DOHH2 (cell line): ENCODE measurements around the gene PCLO.

ENCODE experiments used
- H3F3A ChIP-seq: fragments of 200-600 bp; sonication (generic), shearing (Covaris generic); 2 replicates; pipeline ENCODE4 v1.6.0; 2016; ENCODE audit warnings: antibody characterized with exemption, mild to moderate bottlenecking; ENCODE audit not compliant: control insufficient read depth, insufficient read depth
- H3K27ac ChIP-seq: fragments of 200-600 bp; sonication (generic); 2 replicates; pipeline ENCODE4 v1.5.1; 2014; ENCODE audit warnings: low read depth, mild to moderate bottlenecking, low read length, moderate library complexity
- H3K27me3 ChIP-seq: fragments of 200-600 bp; sonication (generic); 2 replicates; pipeline ENCODE4 v1.6.1; 2014; ENCODE audit warnings: mild to moderate bottlenecking, low read length, mixed read lengths; ENCODE audit not compliant: control insufficient read depth
- H3K36me3 ChIP-seq: fragments of 200-600 bp; sonication (generic); 2 replicates; pipeline ENCODE4 v1.6.1; 2014; ENCODE audit warnings: mild to moderate bottlenecking, low read length, moderate library complexity, mixed read lengths; ENCODE audit not compliant: control insufficient read depth
- H3K4me1 ChIP-seq: fragments of 200-600 bp; sonication (generic); 2 replicates; pipeline ENCODE4 v1.6.1; 2014; ENCODE audit warnings: mild to moderate bottlenecking, low read length, mixed read lengths; ENCODE audit not compliant: control insufficient read depth
- H3K4me2 ChIP-seq: fragments of 200-600 bp; sonication (generic); 2 replicates; pipeline ENCODE4 v1.6.0; 2014; ENCODE audit warnings: mild to moderate bottlenecking, low read length, moderate library complexity
- H3K4me3 ChIP-seq: fragments of 200-600 bp; sonication (generic); 2 replicates; pipeline ENCODE4 v1.5.1; 2014; ENCODE audit warnings: mild to moderate bottlenecking, low read length, mixed read lengths
- H3K79me2 ChIP-seq: fragments of 200-600 bp; sonication (generic); 2 replicates; pipeline ENCODE4 v1.6.1; 2014; ENCODE audit warnings: mild to moderate bottlenecking, low read length, mixed read lengths; ENCODE audit not compliant: control insufficient read depth
- H3K9me2 ChIP-seq: fragments of 200-600 bp; sonication (generic); replicated peaks from 2 replicates; pipeline ENCODE4 v1.6.1; 2014; ENCODE audit warnings: mild to moderate bottlenecking, low read length, mixed read lengths; ENCODE audit not compliant: control insufficient read depth
- H3K9me3 ChIP-seq: fragments of 200-600 bp; sonication (generic); 2 replicates; pipeline ENCODE4 v1.6.1; 2014; ENCODE audit warnings: antibody characterized with exemption, low read length, mixed read lengths; ENCODE audit not compliant: control insufficient read depth, insufficient read depth
- H4K20me1 ChIP-seq: fragments of 200-600 bp; sonication (generic); 2 replicates; pipeline ENCODE4 v1.6.0; 2014; ENCODE audit warnings: low read depth, mild to moderate bottlenecking, antibody characterized with exemption, low read length, moderate library complexity; ENCODE audit not compliant: control insufficient read depth, insufficient read depth
- EZH2phosphoT487 ChIP-seq: fragments of 200-600 bp; sonication (generic); IDR thresholded peaks from 2 replicates; pipeline ENCODE4 v1.6.1; 2017; ENCODE audit warnings: borderline replicate concordance, mild to moderate bottlenecking, antibody characterized with exemption, low read length, moderate library complexity, mixed read lengths
- TF ChIP-seq, protein P1 (sequence below): fragments of 200-600 bp; sonication (generic); IDR thresholded peaks from one replicate; pipeline ENCODE4 v1.5.1; 2014; ENCODE audit warnings: antibody characterized with exemption, mild to moderate bottlenecking, low read depth, low read length; ENCODE audit not compliant: poor library complexity, severe bottlenecking

The PCLO gene

DNA sequence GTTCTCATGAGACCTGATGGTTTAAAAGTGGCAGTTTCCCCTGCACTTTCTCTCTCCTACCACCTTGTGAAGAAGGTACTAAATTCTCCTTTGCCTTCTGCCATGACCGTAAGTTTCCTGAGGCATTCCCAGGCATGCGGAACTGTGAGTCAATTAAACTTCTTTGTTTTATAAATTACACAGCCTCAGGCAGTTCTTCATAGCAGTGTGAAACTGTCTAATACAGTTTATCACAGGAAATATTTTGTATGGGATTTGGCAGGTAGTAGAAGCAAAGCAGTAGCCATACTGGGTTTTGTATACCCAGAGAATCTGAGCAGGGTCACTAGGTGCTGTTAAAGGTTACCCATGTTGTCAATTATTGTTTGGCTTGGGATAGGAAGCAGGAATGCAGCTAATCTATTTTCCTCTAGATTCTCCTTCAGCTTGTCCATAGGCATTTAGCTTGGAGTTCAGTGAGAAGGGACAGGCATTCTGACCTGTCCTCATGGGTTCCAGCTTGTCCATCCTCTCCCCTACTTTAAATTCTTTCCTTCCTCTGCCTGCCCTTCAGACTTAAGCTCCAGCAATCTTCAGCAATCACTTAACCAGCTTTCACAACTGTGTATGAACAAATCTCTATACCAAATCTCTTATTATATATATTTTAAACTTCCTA is 186.7 kb downstream of the PCLO start:
- Histone ChIP-seq H3F3A (no peaks in the 10 kb centered on the region), H3K27ac (no peak overlapping the region), H3K9me3 (no peaks in the 10 kb centered on the region), H3K4me2 (no peak overlapping the region), H3K36me3 (no peaks in the 10 kb centered on the region), H4K20me1 (no peaks in the 10 kb centered on the region), H3K79me2 (no peaks in the 10 kb centered on the region), H3K4me3 (no peak overlapping the region), H3K27me3 (no peaks in the 10 kb centered on the region), H3K4me1 (no peaks in the 10 kb centered on the region), H3K9me2 (0 out of 2 replicates have a peak, but pooled peaks cover 3% of the 10 kb centered on the region)
- TF ChIP-seq EZH2phosphoT487, result no peak
- TF ChIP-seq, protein P1, sequence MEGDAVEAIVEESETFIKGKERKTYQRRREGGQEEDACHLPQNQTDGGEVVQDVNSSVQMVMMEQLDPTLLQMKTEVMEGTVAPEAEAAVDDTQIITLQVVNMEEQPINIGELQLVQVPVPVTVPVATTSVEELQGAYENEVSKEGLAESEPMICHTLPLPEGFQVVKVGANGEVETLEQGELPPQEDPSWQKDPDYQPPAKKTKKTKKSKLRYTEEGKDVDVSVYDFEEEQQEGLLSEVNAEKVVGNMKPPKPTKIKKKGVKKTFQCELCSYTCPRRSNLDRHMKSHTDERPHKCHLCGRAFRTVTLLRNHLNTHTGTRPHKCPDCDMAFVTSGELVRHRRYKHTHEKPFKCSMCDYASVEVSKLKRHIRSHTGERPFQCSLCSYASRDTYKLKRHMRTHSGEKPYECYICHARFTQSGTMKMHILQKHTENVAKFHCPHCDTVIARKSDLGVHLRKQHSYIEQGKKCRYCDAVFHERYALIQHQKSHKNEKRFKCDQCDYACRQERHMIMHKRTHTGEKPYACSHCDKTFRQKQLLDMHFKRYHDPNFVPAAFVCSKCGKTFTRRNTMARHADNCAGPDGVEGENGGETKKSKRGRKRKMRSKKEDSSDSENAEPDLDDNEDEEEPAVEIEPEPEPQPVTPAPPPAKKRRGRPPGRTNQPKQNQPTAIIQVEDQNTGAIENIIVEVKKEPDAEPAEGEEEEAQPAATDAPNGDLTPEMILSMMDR, result no peak

DNA sequence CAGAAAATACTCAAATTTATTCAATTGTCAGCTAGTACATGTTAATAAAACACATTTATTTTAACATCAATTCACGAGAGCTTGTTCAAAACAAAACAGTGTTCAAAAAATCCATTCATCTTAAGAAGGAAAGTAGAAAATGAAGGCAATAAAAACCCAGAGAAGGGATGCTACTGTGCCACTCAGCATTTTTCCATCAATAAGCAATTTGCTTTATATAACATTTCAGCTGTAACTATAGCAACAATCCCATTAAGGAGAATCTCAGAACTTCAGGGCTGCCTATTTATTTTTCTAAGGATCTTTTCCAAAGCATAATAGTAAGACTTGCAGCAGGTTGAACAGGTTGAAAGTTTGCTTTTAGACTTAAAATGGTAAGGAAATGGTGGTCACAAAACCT is 190.5 kb downstream of the PCLO start:
- H3K36me3 ChIP-seq, result no peaks in the 10 kb centered on the region
- no peak overlapping the region for H3K27ac ChIP-seq
- no peaks in the 10 kb centered on the region for H4K20me1 ChIP-seq
- H3K9me2 ChIP-seq, result no peaks in the 10 kb centered on the region
- H3K4me2 ChIP-seq, result no peak overlapping the region
- TF ChIP-seq, protein P1, result no peak
- no peak for TF ChIP-seq EZH2phosphoT487
- no peaks in the 10 kb centered on the region for H3K27me3 ChIP-seq
- no peaks in the 10 kb centered on the region for H3K79me2 ChIP-seq
- H3K4me3 ChIP-seq, result no peak overlapping the region
- no peaks in the 10 kb centered on the region for H3K9me3 ChIP-seq
- H3F3A ChIP-seq, result no peaks in the 10 kb centered on the region
- no peaks in the 10 kb centered on the region for H3K4me1 ChIP-seq

DNA sequence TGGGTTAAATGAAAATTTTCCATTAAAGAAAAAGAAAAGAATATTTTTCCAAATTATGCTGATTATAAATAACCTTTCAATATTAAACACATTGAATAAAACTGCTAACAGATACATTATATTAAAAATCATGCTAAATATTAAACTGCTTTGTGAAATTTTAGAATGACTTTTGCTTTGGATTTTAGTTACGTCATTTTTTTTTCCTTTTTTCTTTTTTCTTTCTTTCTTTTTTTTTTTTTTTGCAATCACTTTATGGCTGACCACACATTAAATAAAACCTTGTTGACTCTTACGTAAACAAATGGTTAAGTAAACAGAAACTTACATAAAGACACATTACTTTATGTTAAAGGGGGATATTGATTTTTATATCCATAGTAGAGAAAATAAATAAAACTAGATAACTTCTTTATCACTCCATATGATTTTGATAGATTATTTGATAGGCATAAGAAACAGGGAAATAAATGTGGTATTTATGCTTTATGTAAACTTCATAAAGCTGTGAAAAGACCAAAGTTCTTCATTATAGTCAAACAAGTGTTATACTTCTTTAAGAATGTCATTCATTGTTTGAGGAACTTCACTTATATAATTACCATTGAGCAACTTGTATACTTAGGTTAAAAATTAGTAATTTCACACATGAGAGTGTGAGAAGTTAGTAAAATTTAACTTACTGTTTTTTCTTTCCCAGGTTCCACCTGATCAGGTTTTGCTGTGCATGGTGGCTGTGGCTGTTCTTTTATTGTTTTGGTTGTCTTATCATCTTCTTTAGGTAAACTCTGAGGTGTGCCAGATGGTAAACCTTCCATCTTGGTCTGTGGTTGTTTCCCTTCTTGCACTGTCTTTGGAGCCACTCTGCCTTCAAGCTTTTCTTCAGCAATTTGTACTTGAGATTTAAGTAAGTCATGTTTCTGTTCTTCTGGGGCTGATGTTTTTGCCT is 197.3 kb downstream of the PCLO start:
- Histone ChIP-seq H3K9me3 (no peaks in the 10 kb centered on the region), H4K20me1 (no peaks in the 10 kb centered on the region), H3K4me2 (no peak overlapping the region), H3K27me3 (no peaks in the 10 kb centered on the region), H3K4me3 (no peak overlapping the region), H3K27ac (no peak overlapping the region), H3K79me2 (no peaks in the 10 kb centered on the region), H3K36me3 (no peaks in the 10 kb centered on the region), H3K9me2 (no peaks in the 10 kb centered on the region), H3K4me1 (no peaks in the 10 kb centered on the region), H3F3A (no peaks in the 10 kb centered on the region)
- no peak for TF ChIP-seq EZH2phosphoT487
- TF ChIP-seq, protein P1, result no peak
